Amniotic stem cell (primary cell): ENCODE results near the gene CFI.

Source experiments
- DNase-seq: peaks from one replicate; lab custom pipeline; 2025; lab: John Stamatoyannopoulos, UW

CFI gene

DNA sequence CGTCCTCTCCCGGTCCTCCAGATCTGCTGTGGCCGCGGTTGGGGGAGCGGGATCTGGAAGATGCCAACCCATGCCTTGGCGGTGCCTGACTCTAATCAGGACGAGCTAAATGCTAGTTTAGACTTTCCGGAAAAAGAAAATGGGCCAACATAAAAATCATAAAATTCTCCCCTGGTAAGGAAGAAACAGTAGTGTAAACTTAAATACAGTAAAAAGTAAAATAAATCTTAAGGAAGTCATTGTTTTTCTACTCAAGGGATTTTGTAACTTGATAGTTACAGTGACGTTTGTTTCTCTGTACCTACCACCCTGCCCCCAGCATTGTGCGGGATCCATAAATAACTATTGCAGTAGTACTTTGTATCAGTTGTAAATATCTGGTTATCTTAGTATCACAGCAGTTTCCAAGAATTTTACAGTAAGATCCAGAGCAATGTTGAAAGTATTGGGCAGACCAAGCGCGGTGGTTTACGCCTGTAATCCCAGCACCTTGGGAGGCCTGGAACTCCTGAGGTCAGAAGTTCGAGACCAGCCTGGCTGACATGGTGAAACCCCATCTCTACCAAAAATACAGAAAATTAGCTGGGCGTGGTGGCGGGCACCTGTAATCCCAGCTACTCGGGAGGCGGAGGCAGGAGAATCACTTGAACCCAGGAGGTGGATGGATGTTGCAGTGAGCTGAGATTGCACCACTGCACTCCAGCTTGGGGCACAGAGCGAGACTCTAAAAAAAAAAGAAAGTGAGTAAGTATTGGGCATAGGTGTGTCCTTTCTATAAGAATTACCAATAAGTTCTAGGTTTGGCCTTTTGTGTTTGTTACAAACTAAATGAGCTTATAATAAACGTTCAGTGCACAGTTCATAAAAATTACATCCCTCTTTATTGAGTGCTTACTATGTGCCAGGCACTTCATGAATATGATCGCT lies 70.9 kb downstream of the CFI start:
- DNase-seq = no peak

DNA sequence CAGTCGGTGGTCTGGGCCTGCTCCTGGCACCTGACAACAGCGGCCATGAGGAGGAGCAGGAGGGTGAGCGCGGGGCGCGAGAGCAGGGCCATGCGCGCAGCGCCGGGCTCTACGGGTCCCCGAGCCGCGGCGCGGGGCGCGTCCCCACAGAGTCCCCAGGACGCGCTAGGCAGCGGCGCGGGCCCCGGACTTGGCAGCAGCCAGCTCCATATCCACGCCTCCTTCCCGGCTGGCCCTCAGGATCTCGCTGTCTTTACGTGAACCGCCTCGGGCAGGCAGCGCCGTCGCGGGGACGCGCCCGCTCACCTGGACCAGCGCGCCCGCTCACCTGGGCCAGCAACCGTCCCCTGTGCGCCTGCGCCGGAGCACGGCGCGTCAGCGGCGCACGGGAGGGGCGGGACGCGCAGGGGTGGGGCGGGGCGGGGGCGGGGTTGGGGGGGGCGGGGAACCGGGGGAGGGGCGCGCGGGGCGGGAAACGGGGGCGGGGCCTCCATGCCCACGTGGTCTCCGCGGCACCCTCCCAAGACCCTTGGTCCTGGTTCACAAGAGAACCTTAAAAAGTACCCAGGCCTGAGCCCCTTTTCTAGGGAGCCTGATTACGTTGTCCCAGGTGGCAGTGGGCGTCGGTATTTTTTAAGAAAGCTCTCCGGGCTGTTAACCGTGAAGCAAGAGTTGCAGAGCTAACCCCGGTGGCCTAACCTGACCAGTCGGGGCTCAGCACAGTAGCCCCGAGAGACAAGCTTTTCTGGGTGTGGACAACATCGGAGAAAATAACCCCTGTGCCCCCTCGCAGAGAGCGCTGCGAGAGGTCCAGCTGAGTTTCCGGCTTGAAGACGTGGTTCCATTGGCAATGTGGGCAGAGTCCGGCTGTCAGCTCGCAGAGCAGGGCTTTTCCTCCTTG lies 71.8 kb downstream of the CFI start, which contains the start of gene PLA2G12A:
TSS of gene PLA2G12A (minus strand) at position 353 of the 901 bp plus-strand sequence. CDS start at position 92, 261 bp downstream.
- DNase-seq = peak; percentile 51

DNA sequence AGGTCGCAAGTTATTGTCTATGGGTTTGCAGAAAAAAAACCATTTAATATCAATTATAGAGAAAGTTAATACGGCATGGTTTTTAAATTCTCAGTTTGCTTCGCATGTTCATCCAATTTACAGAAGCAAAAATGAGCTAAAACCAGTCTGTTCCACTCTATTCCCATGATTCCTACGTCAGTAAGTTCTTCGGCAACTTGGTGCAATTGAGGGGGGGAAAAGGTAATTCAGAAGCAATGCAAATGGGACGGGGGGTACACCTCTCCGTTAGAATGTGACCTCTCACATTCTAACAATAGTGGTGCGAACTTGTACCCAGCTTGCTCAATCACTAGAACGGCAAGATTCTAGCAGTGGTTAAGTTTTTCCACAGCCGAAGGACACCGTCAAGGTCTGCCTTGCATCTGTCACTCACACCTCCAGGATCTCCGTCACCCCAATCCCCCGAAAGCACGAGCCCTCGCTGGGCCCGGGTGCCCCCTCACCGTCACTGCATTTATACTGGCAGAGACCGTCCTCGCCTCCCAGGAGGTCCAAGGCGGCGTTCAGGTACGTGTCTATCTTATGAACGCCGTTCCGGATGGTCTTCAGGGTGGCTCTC lies 72.6 kb downstream of the CFI start:
- DNase-seq = no peak

DNA sequence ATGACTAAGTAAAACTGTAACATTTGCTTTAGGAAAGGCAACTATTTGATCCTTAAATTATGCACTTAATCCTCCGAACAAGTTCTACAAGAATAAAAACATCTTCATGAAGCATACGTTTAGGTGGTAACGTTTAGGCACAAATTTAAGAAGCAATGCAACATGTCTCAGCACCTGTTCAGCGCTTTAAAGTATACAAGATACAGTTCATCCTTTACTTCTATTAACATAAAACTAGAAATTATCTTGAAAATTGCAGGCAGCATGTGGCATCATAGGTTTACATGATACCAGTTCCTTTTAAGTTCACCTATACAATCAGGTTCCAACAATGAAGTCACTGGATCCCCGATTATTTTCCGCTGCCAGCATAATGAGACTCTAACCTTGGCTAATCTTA lies 73.4 kb downstream of the CFI start:
- no peak for DNase-seq

DNA sequence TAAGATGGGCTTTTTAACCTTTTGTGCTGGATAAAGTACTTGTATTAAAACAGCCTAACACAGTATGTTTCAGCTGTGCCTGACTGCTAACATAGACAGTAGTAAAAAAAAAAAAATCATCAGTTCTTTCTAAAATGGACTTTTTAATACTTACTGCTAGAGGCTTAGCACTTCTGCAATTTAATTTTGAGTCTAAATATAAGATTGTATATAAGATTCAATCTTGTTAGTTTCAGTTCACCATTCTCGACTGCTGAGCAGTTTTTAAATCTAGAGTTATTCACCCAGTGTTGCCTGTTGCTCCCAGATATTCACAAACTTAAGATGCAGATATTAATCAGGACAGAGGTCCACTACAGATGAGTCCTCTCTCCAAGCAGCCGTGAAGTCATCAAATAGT lies 78.7 kb downstream of the CFI start:
- no peak for DNase-seq

DNA sequence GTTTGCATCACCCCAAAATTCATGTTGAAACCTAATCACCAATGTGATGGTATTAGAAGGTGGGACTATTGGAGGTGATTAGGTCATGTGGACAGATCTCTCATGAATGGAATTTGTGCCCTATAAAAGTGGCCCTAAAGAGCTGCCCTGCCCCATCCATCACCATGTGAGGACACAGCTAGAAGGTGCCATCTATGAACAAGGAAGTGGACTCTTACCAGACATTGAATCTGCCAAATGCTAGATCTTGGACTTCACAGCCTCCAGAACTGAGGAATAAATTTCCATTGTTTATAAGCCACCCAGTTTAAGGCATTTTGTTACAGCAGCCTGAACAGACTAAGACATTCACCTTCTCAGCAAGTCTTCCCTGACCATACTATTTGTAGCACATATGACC lies 79.4 kb downstream of the CFI start:
- DNase-seq = no peak

DNA sequence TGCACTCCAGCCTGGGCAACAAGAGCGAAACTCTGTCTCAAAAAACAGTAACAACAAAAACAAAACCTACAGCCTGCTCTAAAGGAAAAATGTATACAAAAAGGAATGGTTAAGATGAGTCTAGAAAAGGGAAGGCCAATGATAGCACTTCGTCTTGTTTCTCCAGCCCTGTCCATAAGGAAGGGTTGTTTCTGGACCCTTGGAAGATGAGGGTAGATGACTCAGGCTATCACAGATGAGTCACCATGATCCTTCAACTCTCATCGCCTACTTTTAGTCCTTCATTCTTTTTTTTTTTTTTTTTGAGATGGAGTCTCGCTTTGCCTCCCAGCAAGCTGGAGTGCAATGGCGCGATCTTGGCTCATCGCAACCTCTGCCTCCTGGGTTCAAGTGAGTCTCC lies 80.8 kb downstream of the CFI start:
- DNase-seq = no peak

DNA sequence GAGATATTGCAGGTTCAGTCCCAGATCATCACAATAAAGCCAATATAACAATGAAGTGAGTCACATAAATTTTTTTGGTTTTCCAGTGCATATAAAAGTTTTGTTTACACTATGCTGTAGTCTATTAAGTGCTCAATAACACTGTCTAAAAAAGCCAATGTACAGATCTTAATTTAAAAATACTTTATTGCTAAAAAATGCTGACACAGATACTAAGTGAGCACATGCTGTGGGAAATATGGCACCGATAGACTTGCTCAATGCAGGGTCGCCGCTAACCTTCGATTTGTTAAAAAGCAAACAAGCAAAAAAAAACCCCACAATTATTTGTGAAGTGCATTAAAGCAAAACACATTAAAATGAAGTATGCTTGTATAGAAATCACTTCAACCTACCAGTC lies 82.2 kb downstream of the CFI start:
- DNase-seq = no peak

DNA sequence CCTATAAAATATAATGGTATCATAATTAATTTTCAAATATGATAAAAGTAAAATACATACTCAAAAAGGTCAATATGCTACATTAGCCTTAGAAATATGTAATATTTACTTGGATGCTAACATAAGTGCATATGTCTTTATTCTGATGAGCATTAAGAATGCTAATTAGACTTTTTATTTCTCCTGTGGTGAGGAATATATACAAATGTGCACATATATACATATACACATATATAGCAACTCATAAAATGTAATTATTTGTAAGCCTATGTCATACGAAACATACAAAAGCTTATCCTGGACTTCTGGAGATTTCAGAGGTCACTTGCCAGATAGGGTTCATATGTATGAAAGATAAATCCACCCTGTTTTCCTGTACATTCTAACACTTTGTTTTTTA lies 83.0 kb downstream of the CFI start:
- DNase-seq = no peak

DNA sequence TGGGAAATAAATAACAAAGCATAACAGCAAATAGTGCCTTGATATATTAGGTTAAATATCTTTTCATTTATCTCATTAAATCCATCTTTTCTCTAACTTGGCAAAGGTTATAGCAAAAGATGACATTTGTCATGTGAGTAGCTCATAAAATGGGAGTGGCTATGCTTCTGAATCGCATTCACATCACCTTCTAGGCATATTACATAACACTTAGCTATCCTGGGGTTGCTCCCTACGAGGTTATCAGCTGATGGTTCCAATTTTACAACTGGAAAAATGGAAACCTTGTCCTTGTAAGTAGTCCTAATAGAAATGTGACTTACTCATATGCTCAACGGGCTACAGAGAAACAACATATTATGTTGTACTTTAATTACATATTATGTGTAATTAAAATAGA lies 88.3 kb downstream of the CFI start:
- no peak for DNase-seq

DNA sequence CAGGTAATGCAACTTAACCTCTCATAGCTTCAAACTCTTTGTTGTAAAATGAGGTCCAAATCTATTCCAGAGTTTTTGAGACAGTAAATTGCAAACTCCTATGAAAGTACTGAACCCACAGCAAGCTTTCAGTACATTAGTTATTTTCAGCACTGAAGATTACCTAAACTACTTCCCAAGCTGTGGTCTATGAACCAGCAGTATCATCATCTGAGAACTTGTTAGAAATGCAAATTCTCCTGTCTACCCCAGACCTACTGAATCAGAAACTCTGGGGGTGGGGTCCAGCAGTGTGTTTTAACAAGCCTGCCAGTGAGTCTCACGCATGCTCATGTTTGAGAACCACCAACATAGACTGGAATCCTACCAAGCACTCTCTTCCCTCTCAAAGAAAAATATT lies 92.8 kb downstream of the CFI start:
- no peak for DNase-seq

DNA sequence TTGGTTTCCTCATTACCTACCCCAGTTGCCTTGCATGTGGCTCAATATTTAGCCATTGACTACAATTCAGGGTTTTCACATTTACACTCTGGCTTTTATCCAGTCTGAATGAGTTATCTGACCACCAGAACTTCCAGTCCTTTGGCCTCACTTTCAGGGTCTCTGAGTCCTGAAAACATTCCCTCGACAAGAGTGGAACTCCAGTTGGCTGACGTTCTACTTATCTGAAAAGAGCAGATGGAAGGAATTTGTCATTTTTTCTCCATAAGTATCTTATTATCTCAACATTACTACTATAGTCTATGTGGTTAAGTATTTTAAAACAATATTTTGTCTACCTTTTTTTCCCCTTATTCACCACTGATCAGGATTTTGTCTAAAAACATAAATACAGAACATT lies 93.4 kb downstream of the CFI start:
- no peak for DNase-seq

DNA sequence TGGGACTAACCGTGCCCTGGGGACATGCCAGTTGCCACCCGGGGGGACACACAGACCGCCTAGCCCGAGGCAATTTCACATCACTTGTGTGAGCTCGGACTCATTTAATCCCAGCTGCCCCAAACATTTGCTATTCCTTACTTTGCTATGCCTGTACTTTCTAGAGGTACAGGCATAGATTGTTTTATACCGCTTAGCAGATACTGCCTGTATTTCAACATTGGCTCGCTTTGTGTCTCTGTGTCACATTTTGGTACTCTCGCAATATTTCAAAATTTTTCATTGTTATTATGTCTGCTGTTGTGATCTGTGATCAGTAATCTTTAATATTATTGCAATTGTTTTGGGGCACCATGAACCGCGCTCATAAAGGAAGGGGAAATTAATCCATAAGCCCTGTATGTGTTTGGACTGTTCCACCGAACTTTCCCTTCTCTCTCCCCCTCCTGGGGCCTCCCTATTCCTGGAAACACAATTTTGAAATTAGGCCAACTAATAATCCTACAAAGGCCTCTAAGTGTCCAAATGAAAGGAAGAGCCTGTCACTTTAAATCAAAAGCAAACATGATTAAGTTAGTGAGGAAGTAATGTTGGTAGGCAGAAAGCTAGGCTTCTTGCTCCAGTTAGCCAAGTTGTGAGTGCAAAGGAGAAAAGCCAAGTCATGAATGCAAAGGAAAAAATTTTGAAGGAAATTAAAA lies 98.0 kb downstream of the CFI start:
- DNase-seq = no peak

DNA sequence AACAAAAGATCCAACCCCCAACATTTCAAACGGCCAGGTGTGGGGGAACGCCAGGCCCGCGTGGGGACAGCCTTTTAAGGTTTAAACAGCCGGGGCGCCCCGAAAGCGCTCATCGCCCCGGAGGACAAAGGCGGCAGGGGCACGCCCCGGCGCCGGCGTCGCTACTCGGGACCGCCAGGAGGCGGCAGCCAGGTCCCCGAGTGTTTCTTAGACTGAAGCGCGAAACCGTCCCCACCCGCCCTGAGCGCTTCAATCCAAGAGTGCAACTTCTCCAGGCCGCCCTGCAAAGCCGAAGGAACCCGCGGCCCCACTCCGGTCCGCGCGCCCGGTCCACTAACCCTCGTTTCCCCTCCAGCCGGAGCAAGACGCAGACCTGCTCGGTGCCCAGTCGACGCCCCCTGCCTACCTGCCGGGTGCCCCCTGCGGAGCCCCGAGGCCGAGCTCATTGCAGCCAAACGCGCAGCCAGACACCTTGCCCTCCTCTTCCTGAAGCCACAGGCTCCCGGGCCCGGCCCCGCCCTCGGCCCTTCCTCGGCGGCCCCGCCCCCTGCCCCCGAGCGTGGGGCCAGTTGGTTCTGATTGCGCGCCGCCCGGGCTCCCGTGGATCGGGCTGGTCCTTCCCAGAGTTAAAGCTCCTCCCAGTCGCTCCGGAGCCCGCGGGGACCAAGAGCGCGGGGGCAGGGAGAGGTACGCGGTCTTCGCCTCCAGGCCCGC lies 98.7 kb downstream of the CFI start, which contains the start of gene CASP6:
TSS of gene CASP6 (minus strand) at position 496 of the 714 bp plus-strand sequence. CDS start at position 446, 50 bp downstream.
- DNase-seq = peak; percentile 44

DNA sequence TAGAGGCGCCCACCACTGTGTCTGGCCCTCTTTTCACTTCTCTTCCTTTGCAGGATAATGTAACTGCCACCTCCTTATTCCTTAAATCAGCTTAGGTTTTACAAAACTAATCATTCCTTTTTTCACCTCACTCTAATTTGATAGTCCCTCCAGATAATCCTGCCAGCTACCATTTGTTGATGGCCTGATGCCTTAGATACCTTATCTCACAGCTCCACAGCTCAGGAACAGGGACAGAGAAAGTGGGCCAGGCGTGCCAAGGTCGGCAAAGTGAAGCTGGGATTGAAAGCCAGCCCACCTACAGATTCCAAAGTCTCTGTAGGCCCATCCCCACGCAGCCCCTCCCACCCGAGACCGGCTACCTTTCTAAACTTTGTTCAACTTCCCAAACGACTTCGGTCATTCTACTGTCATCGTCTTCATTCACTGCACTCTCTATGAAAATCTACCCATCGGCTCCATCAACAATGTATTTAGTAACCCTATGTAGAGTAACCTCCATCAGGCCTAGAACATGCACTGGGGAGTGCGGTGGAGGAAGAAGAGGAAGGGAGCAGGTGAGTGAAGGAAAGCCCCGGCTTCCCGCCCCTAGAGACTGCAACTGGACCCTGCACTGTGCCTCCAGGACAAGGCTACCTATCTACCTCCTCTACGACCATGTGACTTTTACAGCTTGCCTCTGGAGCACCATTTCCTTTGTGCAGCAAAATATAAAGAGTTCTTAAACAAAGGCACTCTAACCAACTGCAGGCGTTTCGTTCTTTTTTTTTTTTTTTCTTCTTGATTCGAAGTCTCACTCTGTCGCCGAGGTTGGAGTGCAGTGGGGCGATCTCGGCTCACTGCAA lies 100.0 kb downstream of the CFI start:
- DNase-seq = no peak

DNA sequence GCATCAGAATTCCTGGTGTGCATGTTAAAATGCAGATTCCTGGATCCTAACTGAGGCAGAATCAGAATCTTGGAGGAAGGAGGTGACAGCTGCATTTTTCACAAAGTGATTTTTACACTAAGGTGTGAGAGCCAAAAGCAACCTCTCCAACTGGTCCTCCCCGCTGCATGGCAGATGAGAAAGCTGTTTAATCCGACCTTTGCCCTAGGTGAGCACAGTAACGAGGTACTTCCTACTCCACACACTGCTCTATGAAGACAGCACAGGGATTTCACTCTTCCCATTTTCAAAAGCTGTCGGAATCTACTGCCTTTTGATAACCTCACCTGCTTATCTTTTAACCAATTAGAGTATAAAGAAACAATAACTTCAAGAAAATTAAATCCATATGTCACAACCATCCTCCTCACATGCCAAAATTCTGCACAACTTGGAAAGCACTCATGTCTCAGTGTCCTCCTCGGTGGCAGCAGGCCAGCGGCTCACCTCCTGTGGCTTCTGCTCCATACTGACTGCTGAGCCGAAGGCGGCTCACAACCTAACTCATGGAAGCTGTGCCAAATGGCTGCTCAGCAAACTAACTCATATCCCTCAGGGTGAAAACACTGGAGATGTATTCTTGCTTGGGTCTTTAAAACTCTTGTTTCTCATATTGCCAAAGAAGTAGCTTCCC lies 102.1 kb downstream of the CFI start:
- DNase-seq = no peak

DNA sequence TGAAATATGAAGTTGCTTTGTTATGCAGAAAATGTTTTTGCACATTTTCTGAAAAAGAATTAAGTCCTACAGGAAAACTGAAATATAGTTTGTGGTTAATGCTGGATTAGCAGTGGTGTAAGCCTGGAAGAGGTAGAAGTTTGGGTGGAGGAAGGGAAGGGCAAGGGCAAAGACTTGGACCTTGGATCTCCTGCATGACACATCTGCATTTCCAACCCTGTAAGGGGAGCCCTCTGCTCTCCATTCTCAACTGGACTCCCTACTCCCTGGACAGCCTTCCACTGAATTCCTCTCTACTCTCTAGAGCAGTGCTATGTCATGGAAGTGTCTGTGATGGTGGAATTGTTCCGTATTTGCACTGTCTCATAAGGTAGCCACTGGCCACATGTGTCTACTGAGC lies 103.1 kb downstream of the CFI start:
- DNase-seq = no peak

DNA sequence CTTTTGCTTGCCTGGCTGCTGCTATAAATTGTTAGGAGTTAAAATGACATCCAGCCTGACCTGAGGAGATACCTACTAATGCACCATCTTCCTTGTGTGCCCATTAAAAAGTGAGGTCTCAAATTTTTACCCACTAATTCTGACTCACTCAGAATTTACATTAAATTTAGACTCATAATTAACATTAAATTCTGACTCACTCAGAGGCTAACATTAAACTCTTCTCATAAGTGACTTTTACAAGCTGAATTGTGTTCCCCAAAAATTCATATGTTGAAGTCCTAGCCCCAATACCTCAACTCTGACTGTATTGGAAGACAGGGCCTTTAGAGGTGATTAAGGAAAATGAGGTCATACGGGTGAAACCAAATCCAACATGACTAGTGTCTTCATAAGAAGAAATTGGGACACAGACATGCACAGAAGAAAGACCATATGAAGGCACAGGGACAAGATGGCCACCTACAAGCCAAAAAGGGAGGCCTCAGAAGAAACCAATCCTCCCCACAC lies 110.3 kb downstream of the CFI start:
- DNase-seq = no peak
